Smooth muscle cell (in vitro differentiated cells): ENCODE data around the gene LPAR3. TPM values are rescaled to one million over a fixed set of nuclear protein-coding genes. Genes with fewer than 3 reads are reported as not detected.

ENCODE experiments used
- DNase-seq: peaks from one replicate; lab custom pipeline; 2025; ENCODE audit not compliant: unreplicated experiment; lab: John Stamatoyannopoulos, UW
- H2AFZ ChIP-seq: fragments of 200-600 bp; sonication (generic); 2 replicates; pipeline ENCODE4 v1.6.0; 2016; ENCODE audit warnings: antibody characterized with exemption, low read depth, mild to moderate bottlenecking
- H3F3A ChIP-seq: fragments of 200-600 bp; sonication (generic); 2 replicates; pipeline ENCODE4 v1.6.0; 2017; ENCODE audit warnings: antibody characterized with exemption, low read depth
- H3K27ac ChIP-seq: fragments of 200-600 bp; sonication (generic); 2 replicates; pipeline ENCODE4 v1.5.1; 2016; ENCODE audit warnings: low read depth, mild to moderate bottlenecking
- H3K27me3 ChIP-seq: fragments of 200-600 bp; sonication (generic); 2 replicates; pipeline ENCODE4 v1.6.1; 2016; ENCODE audit warnings: low read depth, mild to moderate bottlenecking
- H3K36me3 ChIP-seq: fragments of 200-600 bp; sonication (generic); 2 replicates; pipeline ENCODE4 v1.5.1; 2016; ENCODE audit warnings: low read depth
- H3K4me1 ChIP-seq: fragments of 200-600 bp; sonication (generic); 2 replicates; pipeline ENCODE4 v1.5.1; 2016; ENCODE audit warnings: low read depth
- H3K4me2 ChIP-seq: fragments of 200-600 bp; sonication (generic); 2 replicates; pipeline ENCODE4 v1.6.0; 2016; ENCODE audit warnings: mild to moderate bottlenecking
- H3K4me3 ChIP-seq: fragments of 200-600 bp; sonication (generic); 2 replicates; pipeline ENCODE4 v1.5.1; 2016; ENCODE audit warnings: mild to moderate bottlenecking
- H3K79me2 ChIP-seq: fragments of 200-600 bp; sonication (generic); 2 replicates; pipeline ENCODE4 v1.6.0; 2016; ENCODE audit warnings: low read depth, mild to moderate bottlenecking
- H3K9ac ChIP-seq: fragments of 200-600 bp; sonication (generic); 2 replicates; pipeline ENCODE4 v1.6.0; 2016; ENCODE audit warnings: low read depth
- H3K9me3 ChIP-seq: fragments of 200-600 bp; sonication (generic); replicated peaks from 2 replicates; pipeline ENCODE4 v1.5.1; 2016; ENCODE audit warnings: low read depth
- H4K20me1 ChIP-seq: fragments of 200-600 bp; sonication (generic); 2 replicates; pipeline ENCODE4 v1.6.0; 2016; ENCODE audit warnings: low read depth
- CTCF ChIP-seq: fragments of 200-600 bp; sonication (generic); IDR thresholded peaks from 2 replicates; pipeline ENCODE4 v1.5.1; 2017; ENCODE audit warnings: borderline replicate concordance, mild to moderate bottlenecking, antibody characterized with exemption; ENCODE audit not compliant: insufficient read depth, poor library complexity, severe bottlenecking
- WGBS: methylation state at CpG from one replicate; pipeline ENCODE4 v1.1.7; 2016; ENCODE audit warnings: low lambda C conversion rate; 5-methylcytosine and 5-hydroxymethylcytosine counted together
- polyA plus RNA-seq: library from polyadenylated mRNA; unstranded; fragments of >200 nt; fragmentation: Nextera tagmentation; extraction: Ambion mirVana; gene quantifications from 2 replicates; pipeline ENCODE4 v1.2.1, GENCODE V29; 2016
- total RNA-seq: library from RNA; depleted of rRNA; stranded (reverse); fragments of >200 nt; gene quantifications from 2 replicates; pipeline ENCODE4 v1.2.3, GENCODE V29; 2014

LPAR3 gene
- total and polyA plus RNA-seq, 2 experiments from 2014 or later, result 0.78 to 0.94 TPM

GRCh38 chr1:84768634-84769033 lies 124.4 kb downstream of the LPAR3 start:
- Histone ChIP-seq H3K9ac (no peak overlapping the region), H3K4me3 (no peak overlapping the region), H3F3A (no peaks in the 10 kb centered on the region), H3K27ac (no peak overlapping the region), H4K20me1 (no peaks in the 10 kb centered on the region), H3K36me3 (no peaks in the 10 kb centered on the region), H2AFZ (no peak overlapping the region), H3K79me2 (no peaks in the 10 kb centered on the region), H3K4me2 (no peak overlapping the region), H3K27me3 (peaks cover 9% of the 10 kb centered on the region), H3K9me3 (no peaks in the 10 kb centered on the region), H3K4me1 (peaks cover 9% of the 10 kb centered on the region)
- DNase-seq, result no peak
- no peak for TF ChIP-seq CTCF

GRCh38 chr1:84763912-84764680 lies 128.9 kb downstream of the LPAR3 start:
- Histone ChIP-seq H3K4me3 (no peak overlapping the region), H3K4me2 (peak overlapping the region; percentile 37), H2AFZ (no peak overlapping the region), H3K36me3 (no peaks in the 10 kb centered on the region), H3K9ac (no peak overlapping the region), H3K79me2 (no peaks in the 10 kb centered on the region), H3K4me1 (peaks cover 9% of the 10 kb centered on the region), H4K20me1 (no peaks in the 10 kb centered on the region), H3K9me3 (no peaks in the 10 kb centered on the region), H3K27me3 (peaks cover 9% of the 10 kb centered on the region), H3K27ac (no peak overlapping the region), H3F3A (peaks cover 3% of the 10 kb centered on the region)
- no peak for DNase-seq
- 21% methylated on average over 13 of the region's 13 CpGs for WGBS
- TF ChIP-seq CTCF, result no peak

- Histone ChIP-seq H3K4me2 (no peak overlapping the region), H3K9ac (no peak overlapping the region), H3K4me3 (no peak overlapping the region), H2AFZ (no peak overlapping the region), H3K27ac (no peak overlapping the region), H3K9me3 (no peaks in the 10 kb centered on the region), H3K4me1 (peaks cover 15% of the 10 kb centered on the region), H4K20me1 (no peaks in the 10 kb centered on the region), H3K79me2 (no peaks in the 10 kb centered on the region), H3K27me3 (peaks cover 9% of the 10 kb centered on the region), H3F3A (peaks cover 3% of the 10 kb centered on the region), H3K36me3 (no peaks in the 10 kb centered on the region)
- no peak for TF ChIP-seq CTCF
- no peak for DNase-seq
- 87% methylated on average over 5 of the region's 5 CpGs for WGBS
Measured at GRCh38 chr1:84762664-84763063, 130.3 kb downstream of the LPAR3 start.

Other genes with a start within 250 kb of the LPAR3 start
- 60.9 and 69.7 TPM in 2 replicates for gene SSX2IP, start 202.7 kb downstream of the LPAR3 start, total RNA-seq
- gene SSX2IP, start 202.7 kb downstream of the LPAR3 start, polyA plus RNA-seq, result 22.4 and 27.4 TPM in 2 replicates
- not detected in 2 replicates for gene MCOLN2, start 103.9 kb upstream of the LPAR3 start, total RNA-seq
- 0.25 TPM in 1 of 2 replicates, not detected in the other for gene MCOLN2, start 103.9 kb upstream of the LPAR3 start, polyA plus RNA-seq
- gene MCOLN3, start 155.3 kb upstream of the LPAR3 start, total RNA-seq, result 1.4 and 1.7 TPM in 2 replicates
- 0.50 and 1.1 TPM in 2 replicates for gene MCOLN3, start 155.3 kb upstream of the LPAR3 start, polyA plus RNA-seq